Measurements from ENCODE around the gene ASPSCR1. TPM values are rescaled to one million over a fixed set of nuclear protein-coding genes. Genes with fewer than 3 reads are reported as not detected.
A peak's percentile ranks its signal among the peaks of the same experiment; 100 is the strongest.

Gene ASPSCR1
- total and polyA plus RNA-seq, 2 of the 8 experiments (the other 6 are each of a cell fraction or from before 2014, with no cell fraction given) = 33.3 to 43.7 TPM

- no peak for DNase-seq (ENCODE audit: low read depth in 1 of 2, low spot score in 2 of 2)
- Histone ChIP-seq H3K4ac (replicated peaks; ENCODE audit: insufficient read length, low read depth, low read length) (no peak overlapping the region), H4K91ac (replicated peaks; ENCODE audit: insufficient read length, low read length) (no peak overlapping the region), H3K9me3 (ENCODE audit: insufficient read depth in 2 of 2, low read depth in 1 of 2, low read length in 1 of 2) (no peaks in the 10 kb centered on the region), H3K36me3 (ENCODE audit: control insufficient read depth in 2 of 4, insufficient read depth in 4 of 4, low read length in 3 of 4) (no peaks in the 10 kb centered on the region; a peak in 2 of 8 replicates), H2BK12ac (ENCODE audit: low read depth, low read length) (no peak overlapping the region), H3K14ac (ENCODE audit: insufficient read length) (no peak overlapping the region), H2BK15ac (ENCODE audit: low read length) (no peak overlapping the region), H3K18ac (ENCODE audit: extremely low read depth, low read length) (no peak overlapping the region), H2BK120ac (replicated peaks; ENCODE audit: low read depth, low read length) (no peak overlapping the region), H3K79me1 (ENCODE audit: low read depth, low read length) (no peaks in the 10 kb centered on the region; the same call in 1 of the 2 replicates), H3K27ac (ENCODE audit: low read depth, low read length) (no peak overlapping the region; the same call in 1 of the 2 replicates), H3K56ac (replicated peaks; ENCODE audit: insufficient read length, low read depth, low read length) (no peak overlapping the region), H2BK5ac (ENCODE audit: low read depth, low read length) (no peak overlapping the region), H3K9ac (replicated peaks in 1 of 4; ENCODE audit: extremely low read depth in 1 of 4, low read depth in 3 of 4, low read length in 3 of 4) (no peak overlapping the region), H2AFZ (ENCODE audit: low read length) (no peak overlapping the region), H3K4me3 (ENCODE audit: extremely low read depth in 1 of 4, insufficient read depth in 2 of 4, low read depth in 3 of 4, low read length in 4 of 4) (no peak overlapping the region), H2AK5ac (ENCODE audit: low read depth, low read length) (no peak overlapping the region), H4K8ac (ENCODE audit: extremely low read depth, insufficient read depth, low read length) (0 out of 2 replicates have a peak overlapping the region, but pooled peaks have one; percentile 2), H3K23me2 (ENCODE audit: low read depth, low read length) (no peaks in the 10 kb centered on the region), H3K23ac (ENCODE audit: insufficient read length) (no peak overlapping the region), H3K79me2 (ENCODE audit: control insufficient read depth in 1 of 2, insufficient read depth in 2 of 2, low read length in 2 of 2) (no peaks in the 10 kb centered on the region), H3K27me3 (replicated peaks in 1 of 4; ENCODE audit: control insufficient read depth in 3 of 4, extremely low read depth in 1 of 4, insufficient read depth in 3 of 4, low read length in 3 of 4) (no peaks in the 10 kb centered on the region), H4K20me1 (replicated peaks in 1 of 2; ENCODE audit: control insufficient read depth in 1 of 2, insufficient read depth in 2 of 2, low read length in 2 of 2) (peaks cover 3 to 10% of the 10 kb centered on the region in 2 experiments), H3K4me2 (ENCODE audit: insufficient read depth in 1 of 2, low read depth in 2 of 2, low read length in 2 of 2) (no peak overlapping the region), H3K4me1 (replicated peaks in 1 of 4; ENCODE audit: control insufficient read depth in 3 of 4, insufficient read depth in 4 of 4, low read length in 3 of 4) (no peaks in the 10 kb centered on the region; a peak in 1 of 7 replicates), H4K5ac (ENCODE audit: insufficient read length, low read depth, low read length) (no peak overlapping the region), H2BK20ac (ENCODE audit: low read length) (no peak overlapping the region)
- FAIRE-seq = no peak
- TF ChIP-seq CHD2 (IDR thresholded peaks at IDR 0.05; ENCODE audit: low read length) = no peak
- no peak for TF ChIP-seq ZNF274 (IDR thresholded peaks at IDR 0.05; ENCODE audit: borderline replicate concordance, extremely low read depth, low read length)
- TF ChIP-seq BCL11A (IDR thresholded peaks at IDR 0.05; ENCODE audit: low read depth in 2 of 2, low read length in 2 of 2) = no peak
- TF ChIP-seq BRCA1 (IDR thresholded peaks at IDR 0.05; ENCODE audit: low read depth, low read length) = no peak
- POLR2A ChIA-PET (ENCODE audit: partially characterized antibody) = interaction anchor here (0.5 to 0.9 kb wide), 3 partner anchors 23 to 74 kb away, joined by 3 read pairs; no protein-coding TSS in a partner anchor
- CTCF ChIA-PET (ENCODE audit: partially characterized antibody) = interaction anchor here (0.8 to 1.9 kb wide), 3 partner anchors 89 to 145 kb away, joined by 3 to 6 read pairs (median 5); no protein-coding TSS in a partner anchor
- WGBS, 2 experiments (ENCODE audit: extremely low coverage in 1 of 2, insufficient coverage in 1 of 2, insufficient read length in 1 of 2, insufficient replicate concordance in 2 of 2, low coverage in 1 of 2, low lambda C conversion rate in 2 of 2, missing lambda C conversion rate in 1 of 2) = 93% methylated on average over 11 of the region's 23 CpGs; no CpG with 5 or more reads in 1 of the 2 experiments
These were observed 37.0 kb downstream of the ASPSCR1 start for GRCh38 chr17:82014432-82014831.
